ENCODE data around the gene UNC79. TPM values are rescaled to one million over a fixed set of nuclear protein-coding genes. Genes with fewer than 3 reads are reported as not detected.

UNC79 gene
- total RNA-seq, 2 donors from 2014 or later, result 0.05 to 0.09 TPM

- no peak overlapping the region for H3K4me3 Mint-ChIP-seq
- H3K9me3 Mint-ChIP-seq, result no peaks in the 10 kb centered on the region
- no peaks in the 10 kb centered on the region for H3K4me1 Mint-ChIP-seq (ENCODE audit: low read depth)
- no peaks in the 10 kb centered on the region for H3K27me3 Mint-ChIP-seq (ENCODE audit: low read depth)
- ATAC-seq (replicated peaks in 1 of 2) (no peak), DNase-seq (no peak)
- H3K27ac Mint-ChIP-seq, result no peak overlapping the region
- H3K36me3 Mint-ChIP-seq (ENCODE audit: insufficient read depth in 2 of 2), result no peaks in the 10 kb centered on the region
Observed at GRCh38 chr14:93737634-93738033, 306.9 kb downstream of the UNC79 start.

GRCh38 chr14:93741556-93742230, 311.0 kb downstream of the UNC79 start:
- H3K27ac Mint-ChIP-seq, result no peak overlapping the region
- no peak for DNase-seq
- H3K27me3 Mint-ChIP-seq (ENCODE audit: low read depth), result no peaks in the 10 kb centered on the region

GRCh38 chr14:93742761-93743160, 312.0 kb downstream of the UNC79 start:
- Mint-ChIP-seq H3K4me1 (ENCODE audit: low read depth) (no peaks in the 10 kb centered on the region), H3K9me3 (peaks cover 0 to 3% of the 10 kb centered on the region in 2 donors), H3K27ac (no peak overlapping the region), H3K36me3 (ENCODE audit: insufficient read depth in 2 of 2) (no peaks in the 10 kb centered on the region), H3K27me3 (ENCODE audit: low read depth) (no peaks in the 10 kb centered on the region), H3K4me3 (no peak overlapping the region)
- no peak for DNase-seq
- no peak for ATAC-seq (replicated peaks in 1 of 2)

More at GRCh38 chr14:93741556-93742230, 311.0 kb downstream of the UNC79 start:
- Mint-ChIP-seq H3K4me3 (no peak overlapping the region), H3K36me3 (ENCODE audit: insufficient read depth in 2 of 2) (no peaks in the 10 kb centered on the region), H3K9me3 (no peaks in the 10 kb centered on the region), H3K4me1 (ENCODE audit: low read depth) (no peaks in the 10 kb centered on the region)
- ATAC-seq (replicated peaks in 1 of 2), result no peak

- no peaks in the 10 kb centered on the region for H3K36me3 Mint-ChIP-seq (ENCODE audit: insufficient read depth in 2 of 2)
- no peak overlapping the region for H3K4me3 Mint-ChIP-seq
- peaks cover 0 to 6% of the 10 kb centered on the region in 2 donors for H3K9me3 Mint-ChIP-seq
- no peaks in the 10 kb centered on the region for H3K27me3 Mint-ChIP-seq (ENCODE audit: low read depth)
- ATAC-seq (replicated peaks in 1 of 2) (no peak), DNase-seq (no peak)
- no peak overlapping the region for H3K27ac Mint-ChIP-seq
- H3K4me1 Mint-ChIP-seq (ENCODE audit: low read depth), result no peaks in the 10 kb centered on the region
Observed at GRCh38 chr14:93743270-93744060, 312.7 kb downstream of the UNC79 start.

DNA sequence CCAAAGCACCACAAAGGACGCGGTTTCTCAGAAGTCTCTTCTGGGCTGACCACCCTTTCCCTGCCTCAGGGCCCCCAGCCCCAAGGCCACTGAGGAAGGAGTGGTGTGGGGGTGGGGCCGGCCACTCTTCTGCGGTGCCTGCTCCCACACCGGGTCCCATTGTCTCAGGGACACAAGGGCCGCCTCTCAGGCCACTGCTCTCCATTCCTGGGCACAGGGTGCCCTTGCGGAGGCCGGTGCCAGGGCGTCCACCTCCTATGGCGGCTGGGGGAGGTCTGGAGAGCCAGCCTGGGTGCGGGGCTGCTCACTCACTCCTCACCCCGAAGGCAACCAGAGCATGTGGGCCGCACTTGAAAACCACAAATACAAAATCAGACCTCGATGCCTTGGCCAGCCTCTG, 313.4 kb downstream of the UNC79 start:
- ATAC-seq (replicated peaks in 1 of 2) (no peak), DNase-seq (no peak)
- Mint-ChIP-seq H3K9me3 (peaks cover 0 to 6% of the 10 kb centered on the region in 2 donors), H3K4me1 (ENCODE audit: low read depth) (peaks cover 1% of the 10 kb centered on the region), H3K27ac (no peak overlapping the region), H3K4me3 (no peak overlapping the region), H3K27me3 (ENCODE audit: low read depth) (no peaks in the 10 kb centered on the region), H3K36me3 (ENCODE audit: insufficient read depth in 2 of 2) (no peaks in the 10 kb centered on the region)

- ATAC-seq (replicated peaks in 1 of 2), result no peak
- no peaks in the 10 kb centered on the region for H3K36me3 Mint-ChIP-seq (ENCODE audit: insufficient read depth in 2 of 2)
Observed at GRCh38 chr14:93744876-93745275, 314.1 kb downstream of the UNC79 start.

GRCh38 chr14:93745603-93746273, 315.0 kb downstream of the UNC79 start:
- DNase-seq (no peak), ATAC-seq (replicated peaks in 1 of 2) (no peak)
- Mint-ChIP-seq H3K4me1 (ENCODE audit: low read depth) (peaks cover 4% of the 10 kb centered on the region), H3K27me3 (ENCODE audit: low read depth) (no peaks in the 10 kb centered on the region), H3K36me3 (ENCODE audit: insufficient read depth in 2 of 2) (no peaks in the 10 kb centered on the region), H3K9me3 (peaks cover 0 to 6% of the 10 kb centered on the region in 2 donors), H3K4me3 (no peak overlapping the region), H3K27ac (no peak overlapping the region)

More at GRCh38 chr14:93744876-93745275, 314.1 kb downstream of the UNC79 start:
- Mint-ChIP-seq H3K4me1 (ENCODE audit: low read depth) (peaks cover 4% of the 10 kb centered on the region), H3K4me3 (no peak overlapping the region), H3K27me3 (ENCODE audit: low read depth) (no peaks in the 10 kb centered on the region), H3K27ac (no peak overlapping the region), H3K9me3 (peaks cover 0 to 6% of the 10 kb centered on the region in 2 donors)
- DNase-seq, result no peak

GRCh38 chr14:93747102-93747501, 316.4 kb downstream of the UNC79 start:
- H3K27ac Mint-ChIP-seq, result no peak overlapping the region
- H3K4me3 Mint-ChIP-seq, result no peak overlapping the region
- H3K4me1 Mint-ChIP-seq (ENCODE audit: low read depth), result peaks cover 4% of the 10 kb centered on the region
- DNase-seq (no peak), ATAC-seq (replicated peaks in 1 of 2) (no peak)
- no peaks in the 10 kb centered on the region for H3K36me3 Mint-ChIP-seq (ENCODE audit: insufficient read depth in 2 of 2)
- peaks cover 0 to 6% of the 10 kb centered on the region in 2 donors for H3K9me3 Mint-ChIP-seq
- no peaks in the 10 kb centered on the region for H3K27me3 Mint-ChIP-seq (ENCODE audit: low read depth)

DNA sequence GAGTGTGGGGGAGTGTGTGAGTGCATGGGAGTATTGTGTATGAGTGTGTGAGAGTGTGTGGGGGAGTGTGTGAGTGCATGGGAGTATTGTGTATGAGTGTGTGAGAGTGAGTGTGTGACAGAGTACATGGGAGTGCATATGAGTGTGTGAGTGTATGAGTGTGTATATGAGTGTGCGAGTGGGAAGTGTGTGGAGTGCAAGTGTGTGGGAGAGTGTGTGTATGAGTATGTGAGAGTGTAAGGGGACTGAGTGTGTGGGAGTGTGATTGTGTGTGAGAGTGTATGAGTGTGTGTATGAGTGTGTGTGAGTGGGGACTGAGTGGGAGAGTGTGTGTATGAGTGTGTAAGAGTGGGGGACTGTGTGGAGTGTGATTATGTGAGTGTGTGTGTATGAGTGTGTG, 316.8 kb downstream of the UNC79 start:
- no peak for DNase-seq
- no peak overlapping the region for H3K4me3 Mint-ChIP-seq
- no peaks in the 10 kb centered on the region for H3K36me3 Mint-ChIP-seq (ENCODE audit: insufficient read depth in 2 of 2)
- ATAC-seq (replicated peaks in 1 of 2), result no peak
- H3K4me1 Mint-ChIP-seq (ENCODE audit: low read depth), result peaks cover 4% of the 10 kb centered on the region
- H3K9me3 Mint-ChIP-seq, result peaks cover 0 to 6% of the 10 kb centered on the region in 2 donors
- H3K27me3 Mint-ChIP-seq (ENCODE audit: low read depth), result no peaks in the 10 kb centered on the region
- no peak overlapping the region for H3K27ac Mint-ChIP-seq

DNA sequence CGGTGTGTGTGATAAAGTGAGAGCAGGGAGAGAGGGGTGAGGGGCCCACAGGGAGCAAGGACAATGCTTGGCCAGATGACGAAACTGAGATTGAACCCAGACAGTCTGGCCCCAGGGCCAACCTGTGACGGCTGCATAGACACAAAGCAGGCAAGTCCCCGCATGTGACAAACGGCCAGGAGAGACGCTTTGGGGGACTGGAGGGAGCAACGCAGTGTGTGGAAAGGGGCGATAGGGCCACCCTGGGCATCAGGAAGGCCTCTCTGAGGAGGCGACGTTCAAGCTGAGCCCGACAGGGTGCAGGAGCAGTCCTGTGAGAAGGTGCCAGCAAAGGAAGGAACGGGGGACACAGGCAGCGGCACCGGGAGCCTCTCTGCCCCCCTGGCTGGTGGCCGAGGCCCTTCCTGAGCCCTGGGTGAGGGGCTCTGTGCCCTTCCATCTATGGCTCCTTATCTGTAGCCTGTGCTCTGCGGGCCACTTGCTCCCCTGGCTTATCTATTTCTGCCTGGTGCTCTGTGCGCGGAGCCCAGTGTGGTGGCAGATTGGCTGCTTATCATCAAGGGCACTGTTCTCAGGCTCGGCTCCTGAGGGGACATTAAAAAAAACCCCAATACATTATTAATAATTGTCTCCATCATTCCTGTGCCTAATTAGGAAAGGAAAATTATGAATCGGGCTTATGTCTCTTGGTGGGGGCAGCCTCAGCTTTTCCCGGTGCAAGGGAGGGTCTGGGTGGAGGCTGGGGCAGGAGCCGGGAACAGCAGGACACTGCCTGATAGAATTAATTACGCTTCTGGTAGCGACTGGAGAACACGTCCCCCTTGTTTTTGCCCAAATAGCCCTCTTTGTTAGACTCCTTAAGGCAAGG, 317.7 kb downstream of the UNC79 start:
- peaks cover 0 to 6% of the 10 kb centered on the region in 2 donors for H3K9me3 Mint-ChIP-seq

DNA sequence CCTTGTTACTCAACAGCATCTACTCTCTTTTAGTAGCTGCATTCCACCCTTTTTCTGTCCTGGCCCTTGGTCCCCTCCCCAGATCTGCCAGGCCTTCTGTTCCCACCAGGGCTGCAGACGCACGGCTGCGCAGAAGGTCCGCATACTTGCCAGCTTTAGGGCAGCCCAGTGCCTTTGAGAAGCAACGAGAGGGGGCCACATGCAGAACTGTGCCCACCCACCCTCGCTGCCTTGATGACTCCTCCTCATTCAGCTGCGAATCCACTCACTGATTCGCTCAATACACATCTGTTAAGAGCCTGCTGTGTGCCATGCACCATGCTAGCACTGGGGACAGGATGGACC, 318.3 kb downstream of the UNC79 start:
- DNase-seq, result no peak
- Mint-ChIP-seq H3K36me3 (ENCODE audit: insufficient read depth in 2 of 2) (no peaks in the 10 kb centered on the region), H3K4me1 (ENCODE audit: low read depth) (peaks cover 4% of the 10 kb centered on the region), H3K27ac (no peak overlapping the region), H3K4me3 (no peak overlapping the region), H3K27me3 (ENCODE audit: low read depth) (no peaks in the 10 kb centered on the region), H3K9me3 (peaks cover 0 to 6% of the 10 kb centered on the region in 2 donors)
- ATAC-seq (replicated peaks in 1 of 2), result no peak

More for the DNA sequence above, 317.7 kb downstream of the UNC79 start:
- Mint-ChIP-seq H3K4me1 (ENCODE audit: low read depth) (peaks cover 4% of the 10 kb centered on the region), H3K27me3 (ENCODE audit: low read depth) (no peaks in the 10 kb centered on the region), H3K4me3 (no peak overlapping the region), H3K27ac (no peak overlapping the region), H3K36me3 (ENCODE audit: insufficient read depth in 2 of 2) (no peaks in the 10 kb centered on the region)
- ATAC-seq (replicated peaks in 1 of 2) (no peak), DNase-seq (no peak)

- peaks cover 0 to 6% of the 10 kb centered on the region in 2 donors for H3K9me3 Mint-ChIP-seq
- no peaks in the 10 kb centered on the region for H3K36me3 Mint-ChIP-seq (ENCODE audit: insufficient read depth in 2 of 2)
- no peak overlapping the region for H3K4me3 Mint-ChIP-seq
- ATAC-seq (replicated peaks in 1 of 2), result no peak
- DNase-seq, result no peak
- H3K4me1 Mint-ChIP-seq (ENCODE audit: low read depth), result peaks cover 4% of the 10 kb centered on the region
- H3K27ac Mint-ChIP-seq, result no peak overlapping the region
- no peaks in the 10 kb centered on the region for H3K27me3 Mint-ChIP-seq (ENCODE audit: low read depth)
Observed at GRCh38 chr14:93751946-93752655, 321.4 kb downstream of the UNC79 start.

All from activated T-cell treated with anti-CD3 and anti-CD28 coated beads, Interleukin-2, amount 50 U/mL, for 72 hours (primary cell).